ENCODE data around the gene DGKD.

GRCh38 chr2:233412405-233412804 lies 58.1 kb downstream of the DGKD start:
- no peak for TF ChIP-seq KDM1A (IDR thresholded peaks at IDR 0.05; ENCODE audit: borderline replicate concordance)
- TF ChIP-seq, protein P1, sequence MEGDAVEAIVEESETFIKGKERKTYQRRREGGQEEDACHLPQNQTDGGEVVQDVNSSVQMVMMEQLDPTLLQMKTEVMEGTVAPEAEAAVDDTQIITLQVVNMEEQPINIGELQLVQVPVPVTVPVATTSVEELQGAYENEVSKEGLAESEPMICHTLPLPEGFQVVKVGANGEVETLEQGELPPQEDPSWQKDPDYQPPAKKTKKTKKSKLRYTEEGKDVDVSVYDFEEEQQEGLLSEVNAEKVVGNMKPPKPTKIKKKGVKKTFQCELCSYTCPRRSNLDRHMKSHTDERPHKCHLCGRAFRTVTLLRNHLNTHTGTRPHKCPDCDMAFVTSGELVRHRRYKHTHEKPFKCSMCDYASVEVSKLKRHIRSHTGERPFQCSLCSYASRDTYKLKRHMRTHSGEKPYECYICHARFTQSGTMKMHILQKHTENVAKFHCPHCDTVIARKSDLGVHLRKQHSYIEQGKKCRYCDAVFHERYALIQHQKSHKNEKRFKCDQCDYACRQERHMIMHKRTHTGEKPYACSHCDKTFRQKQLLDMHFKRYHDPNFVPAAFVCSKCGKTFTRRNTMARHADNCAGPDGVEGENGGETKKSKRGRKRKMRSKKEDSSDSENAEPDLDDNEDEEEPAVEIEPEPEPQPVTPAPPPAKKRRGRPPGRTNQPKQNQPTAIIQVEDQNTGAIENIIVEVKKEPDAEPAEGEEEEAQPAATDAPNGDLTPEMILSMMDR (IDR thresholded peaks at IDR 0.05 in 2 of 3, conservative IDR thresholded peaks at IDR 0.05 in 1 of 3; ENCODE audit: control insufficient read depth in 2 of 3, extremely low read depth in 1 of 3, insufficient read depth in 1 of 3, low read depth in 3 of 3, low read length in 3 of 3) = no peak
